ENCODE results near the gene MAD1L1.

- no peak for TF ChIP-seq EZH2 (IDR thresholded peaks at IDR 0.05; ENCODE audit: low read length, missing control alignments)
- TF ChIP-seq CTCF (conservative IDR thresholded peaks at IDR 0.05 in 1 of 2, IDR thresholded peaks at IDR 0.05 in 1 of 2; ENCODE audit: low read depth in 1 of 2, low read length in 2 of 2), result no peak
Observed at GRCh38 chr7:1889556-1890181, 343.1 kb downstream of the MAD1L1 start.

Measured in fibroblast of lung (primary cell).